Trophoblast cell (in vitro differentiated cells and primary cell): Measurements from ENCODE around the gene FLYWCH1.
"Not testable (repeated sequence)": the region's sequence is repeated elsewhere in the genome, so short reads cannot be mapped to it uniquely, and the experiment has no call there.

ENCODE experiments used
- DNase-seq, 2 donors: peaks; one replicate each; pipeline ENCODE4 v3.0.0-alpha.2; 2016
- H2AFZ ChIP-seq: 2 replicates; pipeline ENCODE4 v1.6.1; 2013; ENCODE audit warnings: low read length, moderate library complexity, mild to moderate bottlenecking; ENCODE audit not compliant: insufficient read depth, poor library complexity
- H2AK5ac ChIP-seq: 2 replicates; pipeline ENCODE4 v1.6.1; 2013; ENCODE audit warnings: mild to moderate bottlenecking, low read length
- H2BK120ac ChIP-seq: 2 replicates; pipeline ENCODE4 v1.6.1; 2013; ENCODE audit warnings: low read length, mild to moderate bottlenecking, moderate library complexity; ENCODE audit not compliant: insufficient read depth, poor library complexity
- H2BK12ac ChIP-seq: 2 replicates; pipeline ENCODE4 v1.6.1; 2013; ENCODE audit warnings: mild to moderate bottlenecking, low read length, moderate library complexity
- H2BK5ac ChIP-seq: 2 replicates; pipeline ENCODE4 v1.6.1; 2013; ENCODE audit warnings: low read length, low read depth, moderate library complexity, mild to moderate bottlenecking; ENCODE audit not compliant: poor library complexity
- H3K14ac ChIP-seq: 2 replicates; pipeline ENCODE4 v1.6.1; 2013; ENCODE audit warnings: mild to moderate bottlenecking, low read length
- H3K18ac ChIP-seq: 2 replicates; pipeline ENCODE4 v1.6.1; 2013; ENCODE audit warnings: mild to moderate bottlenecking, low read length
- H3K23ac ChIP-seq: 2 replicates; pipeline ENCODE4 v1.6.1; 2013; ENCODE audit warnings: low read length
- H3K27ac ChIP-seq: 2 replicates; pipeline ENCODE4 v1.5.1; 2013; ENCODE audit warnings: low read depth, mild to moderate bottlenecking, inconsistent platforms, low read length, moderate library complexity
- H3K27me3 ChIP-seq: 2 replicates; pipeline ENCODE4 v1.6.1; 2013; ENCODE audit warnings: inconsistent platforms, mild to moderate bottlenecking, low read length, moderate library complexity; ENCODE audit not compliant: insufficient read depth
- H3K36me3 ChIP-seq, 2 experiments: 1 replicate in 1 of 2; 2 replicates in 1 of 2; pipeline ENCODE4 v1.6.1; 2013; ENCODE audit warnings: low read length in 2 of 2, mild to moderate bottlenecking in 2 of 2, moderate library complexity in 1 of 2; ENCODE audit not compliant: insufficient read depth in 2 of 2, control insufficient read depth in 1 of 2
- H3K4ac ChIP-seq: 2 replicates; pipeline ENCODE4 v1.6.1; 2013; ENCODE audit warnings: low read depth, mild to moderate bottlenecking, low read length, moderate library complexity
- H3K4me1 ChIP-seq, 2 experiments: 1 replicate in 1 of 2; 2 replicates in 1 of 2; pipeline ENCODE4 v1.6.1; 2013; ENCODE audit warnings: low read length in 2 of 2, mild to moderate bottlenecking in 2 of 2, moderate library complexity in 1 of 2; ENCODE audit not compliant: insufficient read depth in 2 of 2, control insufficient read depth in 1 of 2
- H3K4me2 ChIP-seq: 2 replicates; pipeline ENCODE4 v1.6.1; 2013; ENCODE audit warnings: inconsistent platforms, mild to moderate bottlenecking, low read length, moderate library complexity
- H3K4me3 ChIP-seq: 2 replicates; pipeline ENCODE4 v1.5.1; 2013; ENCODE audit warnings: mild to moderate bottlenecking, low read depth, low read length, inconsistent platforms
- H3K79me1 ChIP-seq: one replicate; pipeline ENCODE4 v1.6.1; 2013; ENCODE audit warnings: low read length
- H3K79me2 ChIP-seq: 2 replicates; pipeline ENCODE4 v1.6.1; 2013; ENCODE audit warnings: low read length, mild to moderate bottlenecking; ENCODE audit not compliant: control insufficient read depth, insufficient read depth, poor library complexity
- H3K9ac ChIP-seq: 2 replicates; pipeline ENCODE4 v1.6.1; 2013; ENCODE audit warnings: mild to moderate bottlenecking, low read length
- H3K9me3 ChIP-seq: 2 replicates; pipeline ENCODE4 v1.6.1; 2013; ENCODE audit warnings: low read depth, mild to moderate bottlenecking, control low read depth, inconsistent platforms, low read length; ENCODE audit not compliant: insufficient read depth
- H4K12ac ChIP-seq: 2 replicates; pipeline ENCODE4 v1.6.1; 2013; ENCODE audit warnings: low read depth, mild to moderate bottlenecking, low read length, moderate library complexity
- H4K8ac ChIP-seq: 2 replicates; pipeline ENCODE4 v1.6.1; 2013; ENCODE audit warnings: low read depth, mild to moderate bottlenecking, low read length, moderate library complexity
- H4K91ac ChIP-seq: one replicate; pipeline ENCODE4 v1.6.1; 2013; ENCODE audit warnings: low read depth, mild to moderate bottlenecking, low read length, moderate library complexity
- WGBS: extraction: QIAGEN DNeasy Blood & Tissue Kit; methylation state at CpG from one replicate; pipeline ENCODE4 v1.1.7; 2013; ENCODE audit warnings: missing lambda C conversion rate; ENCODE audit not compliant: insufficient read length, insufficient coverage; ENCODE audit errors: extremely low coverage; 5-methylcytosine and 5-hydroxymethylcytosine counted together

Gene FLYWCH1

GRCh38 chr16:2927010-2927646 lies 15.4 kb downstream of the FLYWCH1 start:
- Histone ChIP-seq H2BK5ac (no peak overlapping the region), H2BK12ac (no peak overlapping the region), H3K27ac (no peak overlapping the region), H3K23ac (no peak overlapping the region), H3K27me3 (no peaks in the 10 kb centered on the region), H2AFZ (no peak overlapping the region), H3K18ac (no peak overlapping the region), H3K4me2 (peak overlapping the region; percentile 53), H2AK5ac (no peak overlapping the region), H3K79me1 (no peaks in the 10 kb centered on the region), H3K4me1 (peaks cover 4 to 8% of the 10 kb centered on the region in 2 experiments), H4K12ac (no peak overlapping the region), H3K4ac (no peak overlapping the region), H3K9me3 (peaks cover 2% of the 10 kb centered on the region), H3K79me2 (no peaks in the 10 kb centered on the region), H3K14ac (no peak overlapping the region), H3K36me3 (peaks cover 13% of the 10 kb centered on the region in 2 experiments), H2BK120ac (no peak overlapping the region), H3K9ac (no peak overlapping the region), H4K91ac (no peak overlapping the region), H4K8ac (no peak overlapping the region), H3K4me3 (no peak overlapping the region)
- no CpG with 5 or more reads among the region's 19 CpGs for WGBS
- peak; percentile 91 to 99 for DNase-seq

- H3K79me2 ChIP-seq, H4K12ac ChIP-seq, H3K27ac ChIP-seq, H4K91ac ChIP-seq, H3K4me3 ChIP-seq, H2BK5ac ChIP-seq, H3K18ac ChIP-seq, H2BK12ac ChIP-seq, H3K4me1 ChIP-seq, H3K9ac ChIP-seq, H4K8ac ChIP-seq, H3K79me1 ChIP-seq, H3K9me3 ChIP-seq, H3K4me2 ChIP-seq, H3K23ac ChIP-seq, DNase-seq, H3K4ac ChIP-seq, H2AK5ac ChIP-seq, H2BK120ac ChIP-seq, H3K14ac ChIP-seq, H2AFZ ChIP-seq, H3K27me3 ChIP-seq: not testable (repeated sequence)
- H3K36me3 ChIP-seq = peaks cover 13 to 15% of the 10 kb centered on the region in 2 experiments
- no CpG with 5 or more reads among the region's 4 CpGs for WGBS
Observed at GRCh38 chr16:2928151-2928550, 16.4 kb downstream of the FLYWCH1 start.

- no peak overlapping the region for H4K8ac ChIP-seq
- no peak overlapping the region for H2AFZ ChIP-seq
- H3K23ac ChIP-seq = no peak overlapping the region
- no peaks in the 10 kb centered on the region for H3K79me2 ChIP-seq
- no peak overlapping the region for H3K4ac ChIP-seq
- H3K4me3 ChIP-seq = no peak overlapping the region
- H3K14ac ChIP-seq = no peak overlapping the region
- H4K91ac ChIP-seq = no peak overlapping the region
- H4K12ac ChIP-seq = no peak overlapping the region
- no peak overlapping the region for H3K4me2 ChIP-seq
- no peak overlapping the region for H2BK5ac ChIP-seq
- DNase-seq = no peak
- H3K9me3 ChIP-seq = peaks cover 2% of the 10 kb centered on the region
- no peaks in the 10 kb centered on the region for H3K79me1 ChIP-seq
- no peak overlapping the region for H2BK12ac ChIP-seq
- H2BK120ac ChIP-seq = no peak overlapping the region
- no peak overlapping the region for H3K27ac ChIP-seq
- H3K36me3 ChIP-seq = peaks cover 18 to 21% of the 10 kb centered on the region in 2 experiments
- no CpG with 5 or more reads among the region's 11 CpGs for WGBS
- peaks cover 4 to 8% of the 10 kb centered on the region in 2 experiments for H3K4me1 ChIP-seq
- H2AK5ac ChIP-seq = no peak overlapping the region
- H3K18ac ChIP-seq = no peak overlapping the region
- no peak overlapping the region for H3K9ac ChIP-seq
- no peaks in the 10 kb centered on the region for H3K27me3 ChIP-seq
Observed at GRCh38 chr16:2928796-2929195, 17.1 kb downstream of the FLYWCH1 start.

GRCh38 chr16:2929693-2930092 lies 18.0 kb downstream of the FLYWCH1 start:
- H3K36me3 ChIP-seq = peaks cover 25 to 27% of the 10 kb centered on the region in 2 experiments
- no peak overlapping the region for H3K27ac ChIP-seq
- no peak overlapping the region for H2BK120ac ChIP-seq
- H4K91ac ChIP-seq = no peak overlapping the region
- H3K9ac ChIP-seq = no peak overlapping the region
- H2BK5ac ChIP-seq = no peak overlapping the region
- H3K9me3 ChIP-seq = peaks cover 2% of the 10 kb centered on the region
- H4K12ac ChIP-seq = no peak overlapping the region
- peaks cover 4 to 8% of the 10 kb centered on the region in 2 experiments for H3K4me1 ChIP-seq
- H3K4me2 ChIP-seq = no peak overlapping the region
- no peak overlapping the region for H3K14ac ChIP-seq
- H3K4me3 ChIP-seq = no peak overlapping the region
- H3K4ac ChIP-seq = no peak overlapping the region
- H3K79me1 ChIP-seq = no peaks in the 10 kb centered on the region
- no peak overlapping the region for H3K18ac ChIP-seq
- no peak overlapping the region for H2BK12ac ChIP-seq
- H2AFZ ChIP-seq = no peak overlapping the region
- no peak for DNase-seq
- H4K8ac ChIP-seq = no peak overlapping the region
- WGBS = no CpG with 5 or more reads among the region's 14 CpGs
- no peaks in the 10 kb centered on the region for H3K27me3 ChIP-seq
- no peak overlapping the region for H3K23ac ChIP-seq
- H2AK5ac ChIP-seq = no peak overlapping the region
- no peaks in the 10 kb centered on the region for H3K79me2 ChIP-seq
